GM23338 (cell line): ENCODE data around the gene TMEM45A.

ENCODE experiments used
- CREB1 ChIP-seq: fragments of 250-450 bp; sonication (Bioruptor Pico); IDR thresholded peaks from 2 replicates; pipeline ENCODE4 v1.5.0; 2020; ENCODE audit warnings: low read depth, mild to moderate bottlenecking, moderate library complexity
- CTCF ChIP-seq, 2 experiments: fragments of 200-600 bp in 1 of 2; sonication (generic) in 1 of 2; conservative IDR thresholded peaks; 2 replicates each; pipeline versions ENCODE4 v1.5.1 to v1.6.1; 2016 to 2017; ENCODE audit warnings: antibody characterized with exemption in 2 of 2, low read depth in 2 of 2, mild to moderate bottlenecking in 2 of 2, moderate library complexity in 1 of 2
- EZH2 ChIP-seq: fragments of 200-600 bp; sonication (generic); IDR thresholded peaks from one replicate; pipeline ENCODE4 v1.8.0; 2017; ENCODE audit warnings: antibody characterized with exemption, mild to moderate bottlenecking, low read depth; ENCODE audit not compliant: unreplicated experiment
- POLR2AphosphoS5 ChIP-seq: IDR thresholded peaks from 2 replicates; pipeline ENCODE4 v1.6.1; 2016; ENCODE audit warnings: antibody characterized with exemption, low read depth

- no peak for TF ChIP-seq CTCF (conservative IDR thresholded peaks at IDR 0.05; ENCODE audit: low read depth in 2 of 2)
- no peak for TF ChIP-seq CREB1 (CRISPR knock-in tag)
- no peak for TF ChIP-seq EZH2
- no peak for TF ChIP-seq POLR2AphosphoS5
Observed at GRCh38 chr3:100525753-100526612, 33.6 kb downstream of the TMEM45A start.
